IPS-NIHi7 (cell line): Measurements from ENCODE around the gene TTLL5.
"Not testable (repeated sequence)": the region's sequence is repeated elsewhere in the genome, so short reads cannot be mapped to it uniquely, and the experiment has no call there.

ENCODE experiments used
- DNase-seq: peaks from one replicate; pipeline ENCODE4 v3.0.0; 2012; ENCODE audit warnings: mixed read lengths; ENCODE audit errors: extremely low spot score

TTLL5 gene

DNA sequence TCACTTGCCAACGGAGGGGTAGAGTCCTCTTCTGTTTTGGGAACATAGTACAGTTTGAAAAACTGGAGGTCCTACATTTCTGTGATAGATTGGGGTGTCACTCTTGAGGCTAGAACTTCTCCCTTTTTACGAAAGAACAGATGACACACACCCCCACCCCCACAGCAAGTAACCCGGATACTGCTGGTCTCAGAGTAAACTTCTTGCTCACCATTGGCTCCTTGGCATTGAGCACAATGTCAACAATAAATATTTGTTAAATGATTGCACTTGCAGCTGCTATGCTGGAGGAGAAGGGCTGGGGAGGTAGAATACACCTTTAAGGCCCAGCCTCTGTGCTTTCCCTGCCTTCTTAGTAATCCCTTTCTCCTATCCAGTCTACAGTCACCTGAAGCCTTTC lies 170.9 kb downstream of the TTLL5 start:
- DNase-seq = no peak

DNA sequence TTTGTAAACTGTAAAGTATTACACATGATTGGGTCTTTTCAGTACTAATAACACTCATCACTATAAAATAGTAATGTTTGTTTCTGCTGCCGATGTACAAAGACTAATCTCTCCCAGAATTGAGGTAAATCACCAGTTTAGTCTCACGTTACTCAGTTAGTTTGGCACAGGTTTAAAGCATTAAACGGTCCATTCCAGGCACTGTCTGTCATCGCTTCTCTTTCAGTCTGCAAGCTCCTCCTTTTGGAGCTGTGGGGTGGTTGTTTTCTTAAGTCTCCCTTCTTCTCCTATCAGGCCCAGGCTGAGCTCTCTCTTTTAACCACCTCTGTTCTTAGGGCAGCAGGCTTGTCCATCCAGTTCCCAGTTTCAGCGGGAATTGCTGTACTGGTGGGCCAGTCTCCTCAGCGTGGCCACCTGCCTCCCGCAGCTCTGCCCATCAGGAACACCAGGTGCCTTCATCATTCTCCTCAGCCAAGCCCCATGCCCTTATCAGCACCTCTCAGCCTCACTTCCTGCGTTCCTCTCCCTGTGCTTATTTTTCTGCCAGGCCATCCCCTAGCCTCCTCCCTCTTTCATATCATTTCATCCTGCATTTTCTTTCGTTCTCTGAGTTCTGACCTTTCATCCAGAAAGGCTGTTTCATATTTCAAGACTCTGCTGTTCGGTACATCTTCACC lies 171.7 kb downstream of the TTLL5 start:
- DNase-seq = no peak

DNA sequence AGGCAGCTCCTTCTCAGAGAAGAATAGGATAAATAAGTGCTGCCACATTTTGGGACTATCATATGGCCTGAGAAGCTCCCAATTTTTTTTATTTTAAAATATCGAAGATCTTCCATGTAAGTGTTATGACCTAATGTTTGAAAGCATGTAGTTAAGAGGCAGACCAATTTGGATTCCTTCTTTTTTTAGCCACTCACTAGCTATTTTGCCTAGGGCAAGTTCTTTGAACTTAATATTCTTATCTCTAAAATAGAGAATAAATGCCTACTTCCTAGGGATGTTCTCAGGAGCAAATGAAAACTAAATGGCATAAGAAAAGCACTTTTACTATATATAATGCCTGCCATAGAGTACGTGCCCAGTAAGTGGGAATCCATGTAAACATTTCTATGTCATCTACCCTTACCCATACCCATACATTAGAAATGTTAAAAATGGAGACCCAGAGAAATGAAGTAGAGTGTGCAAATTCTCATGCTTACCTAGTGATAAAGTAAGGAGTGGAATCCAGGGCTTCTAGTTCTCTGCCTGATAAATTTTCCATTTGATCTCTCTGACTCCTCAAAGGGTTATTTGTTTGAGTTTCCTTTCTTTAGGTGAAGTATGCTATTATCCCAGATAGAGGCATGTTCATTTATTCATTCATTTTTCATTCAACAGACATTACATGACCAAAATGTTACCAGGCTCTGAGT lies 172.4 kb downstream of the TTLL5 start:
- DNase-seq = no peak

DNA sequence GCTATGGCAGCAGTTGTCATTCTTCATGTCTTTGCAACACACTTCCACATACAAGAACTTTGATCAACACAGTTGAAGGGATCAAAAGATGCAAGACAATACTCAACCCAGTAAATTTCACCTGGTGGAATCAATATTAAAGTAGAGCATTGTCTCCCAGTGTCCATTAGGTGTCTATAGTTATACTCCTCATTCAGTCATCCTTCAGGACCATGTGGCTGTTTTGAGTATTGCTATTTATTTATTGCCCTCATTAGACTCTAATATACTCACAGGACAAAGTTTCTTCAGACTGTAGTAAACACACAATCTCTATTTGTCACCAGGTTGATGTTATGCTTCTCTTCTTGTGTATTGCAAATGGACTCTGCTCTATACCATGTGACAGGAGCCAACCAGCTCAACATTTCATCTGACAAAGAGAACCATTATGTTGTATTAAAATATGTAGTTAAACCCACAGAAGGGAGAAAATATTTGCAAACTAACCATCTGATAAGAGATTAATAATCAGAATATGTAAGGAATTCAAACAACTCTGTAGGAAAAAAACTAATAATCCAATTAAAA lies 174.2 kb downstream of the TTLL5 start:
- DNase-seq = no peak

DNA sequence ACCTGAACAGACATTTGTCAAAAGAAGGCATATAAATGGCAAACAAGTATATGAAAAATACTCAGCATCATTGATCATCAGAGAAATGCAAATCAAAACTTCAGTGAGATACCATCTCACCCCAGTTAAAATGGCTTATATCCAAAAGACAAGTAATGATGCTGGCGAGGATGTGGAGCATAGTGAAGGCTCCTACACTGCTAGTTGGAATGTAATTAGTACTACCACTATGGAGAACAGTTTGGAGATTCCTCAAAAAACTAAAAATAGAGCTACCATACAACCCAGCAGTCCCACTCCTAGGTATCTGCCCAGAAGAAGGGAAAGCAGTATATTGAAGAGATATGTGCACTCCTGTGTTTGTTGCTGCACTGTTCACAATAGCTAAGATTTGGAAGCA lies 174.7 kb downstream of the TTLL5 start:
- no peak for DNase-seq

DNA sequence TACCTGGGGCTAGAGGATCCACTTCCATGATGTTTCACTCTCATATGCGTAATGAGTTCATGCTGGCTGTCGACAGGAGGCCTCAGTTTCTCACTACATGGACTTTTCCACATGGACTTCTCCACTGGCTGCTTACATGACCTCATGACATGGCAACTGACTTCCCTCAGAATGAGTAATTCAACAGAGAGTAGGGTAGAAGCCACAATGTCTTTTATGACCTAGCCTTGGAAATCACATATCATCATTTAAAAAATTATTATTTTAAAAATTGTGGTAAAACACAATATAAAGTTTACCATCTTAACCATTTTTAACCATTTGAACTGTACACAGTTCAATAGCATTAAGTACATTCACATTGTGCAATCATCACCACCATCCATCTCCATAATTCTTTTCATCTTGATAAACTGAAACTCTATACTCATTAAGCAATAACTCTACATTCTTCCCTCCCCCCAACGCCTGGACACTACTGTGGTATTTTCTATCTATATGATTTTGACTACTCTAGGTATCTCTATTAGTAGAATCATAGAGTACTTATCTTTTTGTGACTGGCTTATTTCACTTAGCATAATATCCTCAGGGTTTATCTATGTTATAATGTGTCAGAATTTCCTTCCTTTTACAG lies 176.2 kb downstream of the TTLL5 start:
- no peak for DNase-seq

DNA sequence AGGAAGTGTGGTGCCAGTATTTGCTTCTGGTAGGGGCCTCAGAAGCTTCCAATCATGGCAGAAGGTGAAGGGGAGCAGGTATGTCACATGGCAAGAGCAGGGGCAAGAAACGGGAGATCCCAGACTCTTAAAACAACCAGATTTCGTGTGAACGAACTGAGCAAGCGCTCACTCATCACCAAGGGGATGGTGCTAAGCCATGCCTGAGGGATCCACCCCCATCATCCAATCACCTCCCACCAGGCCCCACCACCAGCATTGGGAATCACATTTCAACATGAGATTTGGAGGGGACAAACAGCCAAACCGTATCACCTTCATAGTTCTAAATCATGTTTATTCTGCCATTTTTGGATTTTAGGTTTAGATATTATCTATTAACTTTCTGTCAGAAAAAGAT lies 179.9 kb downstream of the TTLL5 start:
- no peak for DNase-seq

DNA sequence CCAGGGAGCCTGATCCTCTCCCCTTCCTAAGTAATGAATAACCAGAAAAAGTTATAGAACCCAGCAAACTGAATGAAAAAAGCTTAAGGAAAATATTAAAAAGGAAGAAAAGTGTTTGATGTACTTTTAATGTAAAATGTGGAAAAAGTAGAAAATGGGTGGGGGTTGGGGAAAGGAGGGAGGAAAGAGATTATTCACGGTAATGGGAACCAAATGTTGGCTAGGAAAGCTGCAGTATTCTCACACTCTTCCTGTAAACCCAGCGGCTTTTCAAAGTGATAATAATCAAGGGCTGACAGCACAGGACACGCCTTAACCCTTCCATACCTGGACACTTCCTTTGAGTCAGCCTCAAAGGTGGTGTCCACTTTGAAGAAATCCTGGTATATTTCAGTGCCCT lies 181.5 kb downstream of the TTLL5 start:
- DNase-seq = no peak

DNA sequence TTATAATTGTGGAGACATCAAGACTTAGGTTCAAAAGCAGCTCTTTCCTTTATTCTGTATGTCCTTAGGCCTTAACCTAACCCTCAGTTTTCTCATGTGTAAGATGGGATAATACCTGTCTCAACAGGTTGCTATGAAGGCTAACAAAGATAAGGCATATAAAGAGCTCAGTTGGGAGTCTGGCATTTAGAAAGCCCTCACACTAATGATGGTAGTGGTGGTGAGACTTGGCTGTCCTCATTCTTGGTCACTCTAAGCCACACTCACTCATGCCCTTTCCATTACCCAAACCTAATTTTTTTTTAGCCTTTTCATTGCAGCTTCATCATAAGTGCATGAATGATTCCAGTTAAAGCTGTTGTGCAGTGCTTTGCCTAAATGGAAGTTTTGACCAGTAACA lies 183.4 kb downstream of the TTLL5 start:
- no peak for DNase-seq

DNA sequence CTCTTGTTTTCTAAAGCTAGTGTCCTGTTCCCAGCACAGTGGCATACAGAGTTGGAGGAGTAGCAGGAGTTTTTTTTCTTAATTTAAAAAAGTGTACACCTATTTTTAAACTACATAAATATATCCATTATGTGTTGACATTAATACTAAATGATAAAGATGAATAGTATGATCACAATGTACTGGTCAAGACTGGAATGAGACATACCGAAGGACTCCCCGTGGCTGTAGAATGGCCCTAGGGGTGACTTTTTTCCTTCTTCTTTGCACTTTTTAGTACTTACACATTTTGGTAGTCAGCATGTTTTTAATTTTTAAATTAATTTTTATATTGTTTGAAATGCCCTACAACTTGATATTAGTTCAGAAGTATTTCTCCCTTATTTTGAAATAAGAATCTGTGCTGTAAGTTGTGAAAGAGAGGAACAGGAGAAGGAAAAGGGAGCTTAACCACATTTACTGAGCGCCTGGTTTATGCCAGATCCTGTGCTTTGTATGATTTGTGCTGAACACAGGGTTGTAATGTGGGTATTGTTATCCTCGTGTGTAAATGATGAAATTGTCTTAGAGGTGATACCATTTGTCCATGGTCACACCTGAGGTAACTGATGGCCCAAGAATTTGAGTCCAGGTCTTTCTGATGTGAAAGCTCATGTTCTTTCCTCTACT lies 184.2 kb downstream of the TTLL5 start:
- DNase-seq = no peak

DNA sequence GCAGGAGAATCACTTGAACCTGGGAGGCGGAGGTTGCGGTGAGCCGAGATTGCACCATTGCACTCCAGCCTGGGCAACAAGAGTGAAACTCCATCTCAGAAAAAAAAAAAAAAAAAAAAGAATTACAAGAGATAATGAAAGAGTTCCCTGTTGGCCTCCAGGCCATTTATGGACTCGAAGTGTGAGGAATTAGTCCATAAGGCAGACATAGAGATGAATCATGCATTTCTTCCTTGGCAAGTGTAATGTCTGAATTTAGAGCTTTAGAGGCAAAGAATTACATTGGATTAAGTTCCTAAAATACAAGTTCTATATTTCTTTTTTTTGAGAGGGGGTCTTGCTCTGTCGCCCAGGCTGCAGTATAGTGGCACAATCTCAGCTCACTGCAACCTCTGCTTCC lies 185.6 kb downstream of the TTLL5 start:
- DNase-seq = not testable (repeated sequence)

DNA sequence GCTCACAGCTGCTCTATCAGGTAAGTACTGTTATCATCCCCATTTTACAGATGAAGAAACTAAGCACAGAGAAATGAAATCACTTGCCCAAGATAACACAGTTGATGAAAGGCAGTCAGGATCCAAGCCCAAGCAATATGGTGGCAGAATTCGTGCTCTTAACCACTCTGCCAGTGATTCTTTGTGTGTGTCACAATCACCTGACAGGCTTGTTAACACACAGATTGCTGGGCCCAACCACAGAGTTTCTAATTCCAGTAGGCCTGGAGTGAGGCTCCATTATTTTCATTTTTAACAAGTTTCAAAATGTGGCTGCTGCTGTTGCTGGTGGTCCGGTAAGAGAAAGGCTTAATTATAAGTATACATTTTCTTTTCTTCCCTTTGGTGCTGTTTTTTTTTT lies 186.5 kb downstream of the TTLL5 start:
- no peak for DNase-seq

DNA sequence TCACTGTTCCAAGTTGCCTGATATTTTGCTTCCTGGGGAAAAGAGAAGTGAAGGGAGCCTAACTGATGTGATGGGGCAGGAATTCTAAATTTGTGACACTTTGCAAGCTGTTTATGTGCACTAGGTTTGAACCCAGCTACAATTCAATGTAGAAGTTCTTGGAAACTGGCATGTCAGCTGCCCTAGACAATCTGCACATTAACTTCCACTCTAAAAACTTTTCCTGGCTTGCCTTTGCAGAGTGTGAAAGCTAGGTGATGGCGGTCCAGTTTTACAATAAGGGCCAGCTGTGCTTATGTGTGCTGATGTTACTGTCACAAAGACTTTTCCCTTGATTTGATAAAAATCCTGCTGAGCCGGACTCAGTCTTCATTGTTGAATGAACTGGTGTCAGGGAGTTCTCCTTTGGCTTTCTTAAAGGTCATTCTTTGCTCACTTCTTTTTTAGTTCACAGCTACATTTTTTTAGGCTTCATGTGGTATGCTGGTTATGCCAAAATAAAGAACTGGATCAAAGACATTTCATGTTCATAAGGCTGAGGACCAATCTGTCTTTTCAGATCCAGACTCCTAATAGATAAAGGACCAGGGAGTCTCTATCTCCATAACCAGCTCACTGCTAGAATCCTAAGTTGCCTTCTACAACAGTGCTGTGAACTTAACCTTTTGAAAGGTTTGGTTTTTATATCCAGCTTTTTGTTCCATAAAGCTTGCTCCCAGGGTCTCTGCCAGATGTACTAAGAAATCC lies 187.3 kb downstream of the TTLL5 start:
- DNase-seq = no peak

DNA sequence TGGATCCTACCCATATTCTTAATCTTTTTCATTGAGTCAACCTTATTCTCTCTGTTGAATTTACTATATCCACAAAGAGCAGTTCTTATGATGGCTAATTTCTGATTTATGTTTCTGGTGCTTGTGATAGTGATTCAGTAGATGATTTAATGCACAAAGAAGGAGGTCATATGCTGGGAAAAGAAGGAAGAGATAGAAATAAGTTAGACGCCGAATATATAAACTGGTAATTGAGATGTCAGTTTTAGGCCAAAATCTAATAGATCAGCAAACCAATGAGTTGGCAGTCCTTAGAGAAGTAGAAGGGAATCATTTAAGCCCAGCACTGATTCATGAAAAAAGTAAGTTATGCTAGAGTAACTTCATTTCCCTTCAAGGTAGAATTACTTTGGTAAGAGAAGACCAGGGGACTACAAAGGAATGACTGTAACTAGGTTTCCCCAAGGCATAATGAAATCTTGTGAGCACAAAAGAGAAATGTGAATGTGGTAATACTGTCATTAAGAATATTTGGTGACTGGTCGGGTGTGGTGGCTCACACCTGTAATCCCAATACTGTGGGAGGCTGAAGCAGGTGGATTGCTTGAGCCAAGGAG lies 188.4 kb downstream of the TTLL5 start:
- DNase-seq = no peak

DNA sequence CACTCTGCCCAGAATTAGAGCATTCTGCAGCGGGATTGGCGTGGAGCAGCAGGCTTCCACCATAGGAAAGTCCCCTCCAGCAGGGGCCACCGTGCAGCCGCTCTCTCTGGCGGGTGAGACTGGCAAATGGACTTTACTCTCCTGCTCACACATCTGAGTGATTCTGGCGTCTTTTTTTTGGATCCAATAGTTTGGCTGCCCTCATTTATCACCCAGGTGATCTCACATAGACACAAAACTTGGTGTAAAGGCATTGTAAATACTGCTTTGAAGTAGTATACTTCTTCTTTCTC lies 190.5 kb downstream of the TTLL5 start:
- DNase-seq = no peak

DNA sequence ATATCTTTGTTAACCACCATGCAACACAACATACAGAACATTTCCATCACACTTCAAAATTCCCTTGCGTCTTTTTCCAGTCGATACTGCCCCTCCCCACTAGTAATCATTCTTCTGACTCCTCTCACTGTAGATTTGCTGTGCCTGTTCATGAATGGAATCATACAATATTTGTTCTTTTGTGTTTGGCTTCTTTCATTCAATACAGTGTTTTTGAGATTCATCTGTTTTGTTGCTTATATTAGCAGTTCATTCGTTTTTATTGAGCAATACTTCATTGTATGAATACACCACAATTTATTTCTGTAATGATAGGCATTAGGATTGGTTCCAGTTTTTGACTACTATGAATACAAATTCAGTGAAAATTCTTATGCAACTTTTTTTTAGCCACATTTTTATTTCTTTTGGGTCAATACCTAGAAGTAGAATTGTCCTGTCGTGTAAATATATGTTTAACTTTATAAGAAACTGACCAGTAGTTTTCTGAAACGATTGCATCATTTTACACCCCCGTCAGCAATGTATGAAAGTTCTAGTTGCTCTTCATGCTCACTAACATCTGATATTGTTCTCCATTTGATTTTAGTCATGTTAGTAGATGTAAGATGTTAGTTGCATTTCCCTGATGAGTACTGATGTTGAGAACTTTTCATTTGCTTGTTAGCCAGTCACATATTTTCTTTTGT lies 193.2 kb downstream of the TTLL5 start:
- DNase-seq = no peak

DNA sequence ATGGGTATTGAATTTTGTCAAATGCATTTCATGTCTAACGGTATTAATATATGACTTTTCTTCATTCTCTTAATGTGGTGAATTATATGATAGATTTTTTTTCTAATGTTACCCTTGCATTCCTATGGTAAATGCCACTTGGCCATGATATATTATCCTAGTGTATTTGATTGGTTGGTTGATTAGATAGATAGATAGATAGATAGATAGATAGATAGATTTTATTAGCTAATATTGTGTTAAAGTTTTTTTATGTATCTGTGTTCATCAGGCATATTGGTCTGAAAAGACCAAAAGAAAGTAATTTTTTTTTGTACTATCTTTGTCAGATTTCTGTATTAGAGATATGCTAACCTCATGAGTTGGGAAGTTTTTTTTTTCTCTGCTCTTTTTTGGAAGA lies 196.2 kb downstream of the TTLL5 start:
- DNase-seq = no peak

DNA sequence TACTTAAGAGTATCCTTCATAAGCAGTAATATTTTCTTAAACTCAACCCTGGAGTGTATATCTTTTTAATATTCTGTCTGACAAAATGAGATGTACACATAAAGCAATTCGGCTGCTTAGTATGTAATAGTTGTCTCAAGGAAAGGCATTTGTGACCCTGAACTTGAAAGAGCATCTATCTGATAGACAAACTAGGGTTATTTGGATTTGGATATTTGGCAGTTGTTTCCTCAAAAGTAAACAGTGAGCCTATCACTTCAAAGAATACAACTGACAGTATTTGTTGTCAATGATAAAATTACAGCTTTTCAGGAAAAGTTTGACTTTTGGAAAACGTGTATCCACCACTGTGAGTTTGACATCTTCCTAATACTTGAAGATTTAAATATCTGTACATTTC lies 197.3 kb downstream of the TTLL5 start:
- no peak for DNase-seq

DNA sequence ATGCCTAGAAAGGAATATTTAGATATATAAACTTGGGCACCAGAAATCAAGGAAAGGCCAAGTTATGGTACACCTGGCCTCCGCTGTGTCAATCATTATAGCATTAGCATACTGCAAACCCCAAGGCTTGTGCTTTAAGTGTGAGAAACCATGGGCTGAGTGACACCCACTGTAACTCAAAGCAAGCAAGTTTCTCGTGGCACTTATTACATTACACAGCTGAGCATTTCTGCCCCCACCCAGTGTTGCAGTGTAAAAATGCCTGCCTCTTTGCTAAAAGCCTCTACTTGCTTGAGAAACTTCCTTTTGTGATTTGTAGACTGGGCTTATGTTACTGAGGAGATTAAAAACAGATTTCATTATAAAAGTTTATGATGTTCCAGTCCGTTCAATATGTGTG lies 198.7 kb downstream of the TTLL5 start:
- DNase-seq = no peak

DNA sequence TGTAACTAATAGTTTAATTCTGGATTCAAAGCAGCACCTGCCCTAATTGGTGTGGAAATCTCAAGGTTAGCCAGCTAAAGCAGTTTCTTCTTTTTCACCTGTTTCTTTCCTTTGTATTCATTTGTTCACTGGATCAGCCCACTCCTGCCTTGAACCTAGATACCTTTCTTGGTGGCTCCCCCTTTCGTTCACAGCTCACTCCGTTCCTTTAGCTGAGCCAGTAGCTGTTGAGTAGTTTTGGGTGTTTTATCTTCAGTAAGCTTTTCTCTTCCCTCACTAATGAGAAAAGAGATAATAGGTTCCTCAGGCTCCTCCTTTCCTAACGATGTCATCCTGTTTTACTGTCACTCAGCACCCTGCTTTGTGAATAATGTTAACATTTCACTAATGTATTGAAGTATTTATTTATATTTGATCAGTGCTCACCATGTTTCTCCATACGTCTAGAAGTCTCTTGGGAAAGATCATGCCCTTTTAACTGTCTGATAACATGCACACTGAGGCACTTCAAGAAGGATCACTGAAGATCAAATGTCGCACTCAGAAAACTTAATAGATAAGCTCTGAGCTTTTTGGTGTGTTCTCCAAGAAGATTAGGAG lies 199.6 kb downstream of the TTLL5 start:
- peak; percentile 46 for DNase-seq
